AG04450 (cell line): Measurements from ENCODE around the gene NSD1. TPM values are rescaled to one million over a fixed set of nuclear protein-coding genes. Genes with fewer than 3 reads are reported as not detected.

ENCODE experiments used
- CTCF ChIA-PET: fragments of 300-600, 350-600 bp; formaldehyde crosslinking; extraction: SDS; loops from one replicate; lab custom pipeline; 2022; ENCODE audit warnings: antibody characterized with exemption, inconsistent platforms; lab: Charles Lee
- POLR2A ChIA-PET: fragments of 350-600 bp; formaldehyde crosslinking; extraction: SDS; loops from one replicate; lab custom pipeline; 2021; ENCODE audit warnings: antibody characterized with exemption, inconsistent platforms; lab: Yijun Ruan, JAX
- DNase-seq: peaks from one replicate; pipeline ENCODE4 v3.0.0-alpha.2; 2011; ENCODE audit warnings: low read depth, low spot score
- H3K27ac ChIP-seq: one replicate; pipeline ENCODE4 v1.5.1; 2012; ENCODE audit warnings: low read depth, low read length, control low read depth
- H3K27me3 ChIP-seq: one replicate; pipeline ENCODE4 v1.6.0; 2012; ENCODE audit warnings: low read length; ENCODE audit not compliant: control insufficient read depth, insufficient read depth
- H3K4me3 ChIP-seq: 2 replicates; pipeline ENCODE4 v1.5.1; 2011; ENCODE audit warnings: mild to moderate bottlenecking, low read depth, low read length, control low read depth
- H3K9me3 ChIP-seq: 2 replicates; pipeline ENCODE4 v1.5.1; 2012; ENCODE audit warnings: low read length; ENCODE audit not compliant: control insufficient read depth, insufficient read depth
- CTCF ChIP-seq: IDR thresholded peaks from 2 replicates; pipeline ENCODE4 v1.5.1; 2011; ENCODE audit warnings: low read depth, low read length, control low read depth, inconsistent platforms
- polyA plus RNA-seq: library from polyadenylated mRNA; depleted of rRNA; stranded (reverse); fragments of >200 nt; gene quantifications from 2 replicates; pipeline ENCODE4 v1.2.3, GENCODE V29; 2011; rRNA removed

The NSD1 gene
- polyA plus RNA-seq, 1 experiment, result 33.4 TPM

DNA sequence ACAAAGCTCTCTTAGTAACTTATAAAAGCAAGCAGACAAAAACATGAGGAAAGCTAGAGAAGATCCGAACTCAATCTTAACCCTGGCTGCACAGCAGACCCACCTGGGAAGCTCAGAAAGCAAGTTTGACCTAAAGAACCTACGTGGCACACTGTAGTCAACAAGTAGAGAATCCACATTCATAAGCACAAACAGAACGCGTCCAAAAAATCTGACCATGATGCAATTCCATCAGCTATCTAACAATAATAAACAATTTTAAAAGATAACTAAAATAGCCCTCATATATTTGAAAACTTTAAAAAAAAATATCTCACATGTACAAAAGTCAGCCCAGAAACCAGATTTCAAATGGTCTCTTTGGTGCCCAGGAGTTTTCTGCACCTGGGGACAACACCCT lies 213.2 kb downstream of the NSD1 start:
- H3K27ac ChIP-seq, result no peak overlapping the region
- H3K27me3 ChIP-seq, result no peaks in the 10 kb centered on the region
- TF ChIP-seq CTCF, result no peak
- CTCF ChIA-PET, result interaction anchor here (0.8 to 2.0 kb wide), 4 partner anchors 11 to 154 kb away, joined by 3 to 9 read pairs (median 5); no protein-coding TSS in a partner anchor
- no peak for DNase-seq
- H3K4me3 ChIP-seq, result no peak overlapping the region
- no peaks in the 10 kb centered on the region for H3K9me3 ChIP-seq
- POLR2A ChIA-PET, result interaction anchor here (0.7 kb wide), 1 partner anchor 37 kb away, joined by 3 read pairs; no protein-coding TSS in a partner anchor

GRCh38 chr5:177347699-177348098 lies 214.1 kb downstream of the NSD1 start:
- Histone ChIP-seq H3K27ac (no peak overlapping the region), H3K9me3 (no peaks in the 10 kb centered on the region), H3K27me3 (no peaks in the 10 kb centered on the region), H3K4me3 (no peak overlapping the region)
- CTCF ChIA-PET, result interaction anchor here (2.0 kb wide), 1 partner anchor 23 kb away, joined by 9 read pairs; no protein-coding TSS in a partner anchor
- POLR2A ChIA-PET, result no interaction called here
- TF ChIP-seq CTCF, result no peak
- DNase-seq, result no peak

- ChIA-PET POLR2A (interaction anchor here (0.7 kb wide), 2 partner anchors 106 to 168 kb away, joined by 3 to 9 read pairs; partner anchors contain the start of gene DDX41), CTCF (interaction anchor here (0.8 kb wide), 2 partner anchors 21 to 41 kb away, joined by 3 to 6 read pairs; no protein-coding TSS in a partner anchor)
- Histone ChIP-seq H3K27me3 (no peaks in the 10 kb centered on the region), H3K27ac (no peak overlapping the region), H3K4me3 (no peak overlapping the region), H3K9me3 (no peaks in the 10 kb centered on the region)
- TF ChIP-seq CTCF, result no peak
- no peak for DNase-seq
These were observed 215.7 kb downstream of the NSD1 start for GRCh38 chr5:177349362-177349647.

DNA sequence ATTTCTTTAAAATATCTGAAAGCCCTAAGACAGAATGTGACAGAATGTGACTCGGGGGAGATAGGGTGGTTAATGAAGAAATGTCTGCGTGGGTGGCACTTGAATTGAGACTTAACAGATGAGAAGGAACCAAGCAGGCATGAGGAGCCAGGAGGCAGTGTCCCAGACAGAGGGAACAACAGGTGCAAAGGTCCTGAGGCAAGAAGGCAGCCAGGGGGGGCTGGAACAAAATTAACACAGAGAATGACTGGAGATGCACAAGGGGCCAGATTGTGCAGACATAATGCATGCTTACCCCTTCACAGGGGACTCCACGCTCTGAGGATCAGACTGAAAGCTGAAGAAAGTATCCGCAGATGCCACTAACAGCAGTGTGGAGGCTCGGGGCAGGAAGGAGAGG lies 216.2 kb downstream of the NSD1 start:
- no peak for TF ChIP-seq CTCF
- Histone ChIP-seq H3K9me3 (no peaks in the 10 kb centered on the region), H3K27ac (no peak overlapping the region), H3K27me3 (no peaks in the 10 kb centered on the region), H3K4me3 (peak overlapping the region; percentile 100)
- ChIA-PET CTCF (interaction anchor here (0.9 to 3.0 kb wide), 2 partner anchors 17 to 31 kb away, joined by 5 to 10 read pairs; no protein-coding TSS in a partner anchor), POLR2A (no interaction called here)
- no peak for DNase-seq

Other genes with a start within 250 kb of the NSD1 start
- not detected in 2 replicates for gene HK3, start 234.4 kb upstream of the NSD1 start, polyA plus RNA-seq
- gene UIMC1, start 127.0 kb upstream of the NSD1 start, polyA plus RNA-seq, result 22.8 and 27.8 TPM in 2 replicates
- 15.0 and 15.3 TPM in 2 replicates for gene ZNF346, start 111.1 kb upstream of the NSD1 start, polyA plus RNA-seq
- 5.8 and 6.8 TPM in 2 replicates for gene FGFR4, start 46.9 kb upstream of the NSD1 start, polyA plus RNA-seq
- 35.4 and 38.8 TPM in 2 replicates for gene RAB24, start 169.9 kb downstream of the NSD1 start, polyA plus RNA-seq
- gene PRELID1, start 170.0 kb downstream of the NSD1 start, polyA plus RNA-seq, result 135 and 158 TPM in 2 replicates
- 2.8 and 2.9 TPM in 2 replicates for gene MXD3, start 178.1 kb downstream of the NSD1 start, polyA plus RNA-seq
- gene LMAN2, start 217.9 kb downstream of the NSD1 start, polyA plus RNA-seq, result 150 and 212 TPM in 2 replicates
- gene RGS14, start 224.2 kb downstream of the NSD1 start, polyA plus RNA-seq, result 2.6 and 4.4 TPM in 2 replicates